ENCODE data around the gene ENPEP.

DNA sequence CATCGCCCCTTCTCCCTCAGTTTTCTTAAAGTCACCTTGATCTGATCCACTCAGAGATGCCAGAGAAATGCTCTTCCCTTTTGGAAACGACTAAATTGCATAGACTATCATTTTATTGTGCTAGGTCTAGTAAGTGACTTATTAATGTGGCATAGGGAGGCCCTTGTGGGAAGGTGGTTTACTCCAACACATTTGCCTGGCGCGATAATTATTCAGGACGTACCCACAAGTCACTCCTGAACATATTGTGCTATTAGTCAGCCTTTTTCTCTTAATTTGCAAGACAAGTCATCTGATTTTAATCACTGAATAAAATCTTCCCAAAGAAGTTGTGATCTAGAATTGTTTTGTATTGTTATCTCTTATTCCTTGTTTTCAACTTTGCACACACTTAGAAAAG, 7.6 kb downstream of the ENPEP start:
- TF ChIP-seq, protein P1, sequence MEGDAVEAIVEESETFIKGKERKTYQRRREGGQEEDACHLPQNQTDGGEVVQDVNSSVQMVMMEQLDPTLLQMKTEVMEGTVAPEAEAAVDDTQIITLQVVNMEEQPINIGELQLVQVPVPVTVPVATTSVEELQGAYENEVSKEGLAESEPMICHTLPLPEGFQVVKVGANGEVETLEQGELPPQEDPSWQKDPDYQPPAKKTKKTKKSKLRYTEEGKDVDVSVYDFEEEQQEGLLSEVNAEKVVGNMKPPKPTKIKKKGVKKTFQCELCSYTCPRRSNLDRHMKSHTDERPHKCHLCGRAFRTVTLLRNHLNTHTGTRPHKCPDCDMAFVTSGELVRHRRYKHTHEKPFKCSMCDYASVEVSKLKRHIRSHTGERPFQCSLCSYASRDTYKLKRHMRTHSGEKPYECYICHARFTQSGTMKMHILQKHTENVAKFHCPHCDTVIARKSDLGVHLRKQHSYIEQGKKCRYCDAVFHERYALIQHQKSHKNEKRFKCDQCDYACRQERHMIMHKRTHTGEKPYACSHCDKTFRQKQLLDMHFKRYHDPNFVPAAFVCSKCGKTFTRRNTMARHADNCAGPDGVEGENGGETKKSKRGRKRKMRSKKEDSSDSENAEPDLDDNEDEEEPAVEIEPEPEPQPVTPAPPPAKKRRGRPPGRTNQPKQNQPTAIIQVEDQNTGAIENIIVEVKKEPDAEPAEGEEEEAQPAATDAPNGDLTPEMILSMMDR (conservative IDR thresholded peaks at IDR 0.05): no peak
- TF ChIP-seq ZFX (IDR thresholded peaks at IDR 0.05): no peak

All from C4-2B (cell line).